ENCODE data around the gene CRYBA4. TPM values are rescaled to one million over a fixed set of nuclear protein-coding genes. Genes with fewer than 3 reads are reported as not detected.

CRYBA4 gene
- total RNA-seq, 1 donor from 2014 or later: 0.46 TPM

- no peaks in the 10 kb centered on the region for H3K27me3 Mint-ChIP-seq (ENCODE audit: unreplicated experiment)
- peak; percentile 39 for DNase-seq (ENCODE audit: low spot score)
- H3K27ac Mint-ChIP-seq (ENCODE audit: unreplicated experiment): no peak within 1 kb of the TSS
- TF ChIP-seq CTCF (IDR thresholded peaks at IDR 0.05; ENCODE audit: unreplicated experiment): no peak
- H3K36me3 Mint-ChIP-seq (ENCODE audit: low read depth, unreplicated experiment): no peaks in the 10 kb centered on the region
- H3K4me3 Mint-ChIP-seq (ENCODE audit: unreplicated experiment): peak within 1 kb of the TSS; percentile 78
- H3K4me1 Mint-ChIP-seq (ENCODE audit: unreplicated experiment): peaks cover 2% of the 10 kb centered on the region
- no peaks in the 10 kb centered on the region for H3K9me3 Mint-ChIP-seq (ENCODE audit: unreplicated experiment)
Observed at GRCh38 chr22:26656891-26657851, 35.4 kb downstream of the CRYBA4 start, which contains the start of gene MIAT. Gene MIAT, plus strand, starts transcription at chr22:26657588.

- H3K27me3 Mint-ChIP-seq (ENCODE audit: unreplicated experiment): no peaks in the 10 kb centered on the region
- H3K4me1 Mint-ChIP-seq (ENCODE audit: unreplicated experiment): peaks cover 2% of the 10 kb centered on the region
Observed at GRCh38 chr22:26658161-26658560, 36.4 kb downstream of the CRYBA4 start.

GRCh38 chr22:26658671-26659478, 37.1 kb downstream of the CRYBA4 start:
- Mint-ChIP-seq H3K27me3 (ENCODE audit: unreplicated experiment) (no peaks in the 10 kb centered on the region), H3K27ac (ENCODE audit: unreplicated experiment) (no peak overlapping the region), H3K9me3 (ENCODE audit: unreplicated experiment) (no peaks in the 10 kb centered on the region), H3K36me3 (ENCODE audit: low read depth, unreplicated experiment) (no peaks in the 10 kb centered on the region), H3K4me3 (ENCODE audit: unreplicated experiment) (peak overlapping the region; percentile 69), H3K4me1 (ENCODE audit: unreplicated experiment) (peaks cover 2% of the 10 kb centered on the region)
- no peak for TF ChIP-seq CTCF (IDR thresholded peaks at IDR 0.05; ENCODE audit: unreplicated experiment)
- DNase-seq (ENCODE audit: low spot score): peak; percentile 34

More at GRCh38 chr22:26658161-26658560, 36.4 kb downstream of the CRYBA4 start:
- Mint-ChIP-seq H3K27ac (ENCODE audit: unreplicated experiment) (no peak overlapping the region), H3K36me3 (ENCODE audit: low read depth, unreplicated experiment) (no peaks in the 10 kb centered on the region), H3K4me3 (ENCODE audit: unreplicated experiment) (peak overlapping the region; percentile 67), H3K9me3 (ENCODE audit: unreplicated experiment) (no peaks in the 10 kb centered on the region)
- TF ChIP-seq CTCF (IDR thresholded peaks at IDR 0.05; ENCODE audit: unreplicated experiment): no peak
- DNase-seq (ENCODE audit: low spot score): no peak

GRCh38 chr22:26660356-26660755, 38.6 kb downstream of the CRYBA4 start:
- H3K36me3 Mint-ChIP-seq (ENCODE audit: low read depth, unreplicated experiment): no peaks in the 10 kb centered on the region
- H3K4me3 Mint-ChIP-seq (ENCODE audit: unreplicated experiment): no peak overlapping the region
- no peak for DNase-seq (ENCODE audit: low spot score)
- no peaks in the 10 kb centered on the region for H3K9me3 Mint-ChIP-seq (ENCODE audit: unreplicated experiment)
- H3K27me3 Mint-ChIP-seq (ENCODE audit: unreplicated experiment): no peaks in the 10 kb centered on the region
- H3K27ac Mint-ChIP-seq (ENCODE audit: unreplicated experiment): no peak overlapping the region
- TF ChIP-seq CTCF (IDR thresholded peaks at IDR 0.05; ENCODE audit: unreplicated experiment): no peak
- peaks cover 2% of the 10 kb centered on the region for H3K4me1 Mint-ChIP-seq (ENCODE audit: unreplicated experiment)

Data from endothelial cell (in vitro differentiated cells).